ENCODE results near the gene SCYL2. TPM values are rescaled to one million over a fixed set of nuclear protein-coding genes. Genes with fewer than 3 reads are reported as not detected.

Gene SCYL2
- total and polyA plus RNA-seq, 2 of the 13 experiments (the other 11 are each of a cell fraction or from before 2014, with no cell fraction given), result 11.4 to 28.8 TPM

DNA sequence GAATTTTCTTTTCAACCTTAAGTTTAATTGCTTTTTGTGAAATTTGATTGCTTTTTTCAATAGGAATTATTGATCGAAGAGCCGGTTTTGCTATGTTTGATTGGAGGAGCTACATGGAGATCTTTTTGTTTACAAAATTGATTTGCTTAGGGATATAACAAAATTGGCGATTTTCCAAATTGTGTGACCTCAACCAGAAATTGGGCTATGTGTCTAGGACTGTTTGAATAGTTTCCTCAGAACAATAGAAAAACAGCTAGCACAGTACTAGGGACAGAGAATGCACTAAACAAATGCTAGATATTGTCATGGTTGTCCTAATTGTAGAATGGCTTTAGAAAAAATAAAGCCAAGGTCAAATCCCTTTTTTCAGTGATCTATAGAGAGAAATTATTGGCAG is 92.3 kb downstream of the SCYL2 start (continued):
- TF ChIP-seq, protein P1, sequence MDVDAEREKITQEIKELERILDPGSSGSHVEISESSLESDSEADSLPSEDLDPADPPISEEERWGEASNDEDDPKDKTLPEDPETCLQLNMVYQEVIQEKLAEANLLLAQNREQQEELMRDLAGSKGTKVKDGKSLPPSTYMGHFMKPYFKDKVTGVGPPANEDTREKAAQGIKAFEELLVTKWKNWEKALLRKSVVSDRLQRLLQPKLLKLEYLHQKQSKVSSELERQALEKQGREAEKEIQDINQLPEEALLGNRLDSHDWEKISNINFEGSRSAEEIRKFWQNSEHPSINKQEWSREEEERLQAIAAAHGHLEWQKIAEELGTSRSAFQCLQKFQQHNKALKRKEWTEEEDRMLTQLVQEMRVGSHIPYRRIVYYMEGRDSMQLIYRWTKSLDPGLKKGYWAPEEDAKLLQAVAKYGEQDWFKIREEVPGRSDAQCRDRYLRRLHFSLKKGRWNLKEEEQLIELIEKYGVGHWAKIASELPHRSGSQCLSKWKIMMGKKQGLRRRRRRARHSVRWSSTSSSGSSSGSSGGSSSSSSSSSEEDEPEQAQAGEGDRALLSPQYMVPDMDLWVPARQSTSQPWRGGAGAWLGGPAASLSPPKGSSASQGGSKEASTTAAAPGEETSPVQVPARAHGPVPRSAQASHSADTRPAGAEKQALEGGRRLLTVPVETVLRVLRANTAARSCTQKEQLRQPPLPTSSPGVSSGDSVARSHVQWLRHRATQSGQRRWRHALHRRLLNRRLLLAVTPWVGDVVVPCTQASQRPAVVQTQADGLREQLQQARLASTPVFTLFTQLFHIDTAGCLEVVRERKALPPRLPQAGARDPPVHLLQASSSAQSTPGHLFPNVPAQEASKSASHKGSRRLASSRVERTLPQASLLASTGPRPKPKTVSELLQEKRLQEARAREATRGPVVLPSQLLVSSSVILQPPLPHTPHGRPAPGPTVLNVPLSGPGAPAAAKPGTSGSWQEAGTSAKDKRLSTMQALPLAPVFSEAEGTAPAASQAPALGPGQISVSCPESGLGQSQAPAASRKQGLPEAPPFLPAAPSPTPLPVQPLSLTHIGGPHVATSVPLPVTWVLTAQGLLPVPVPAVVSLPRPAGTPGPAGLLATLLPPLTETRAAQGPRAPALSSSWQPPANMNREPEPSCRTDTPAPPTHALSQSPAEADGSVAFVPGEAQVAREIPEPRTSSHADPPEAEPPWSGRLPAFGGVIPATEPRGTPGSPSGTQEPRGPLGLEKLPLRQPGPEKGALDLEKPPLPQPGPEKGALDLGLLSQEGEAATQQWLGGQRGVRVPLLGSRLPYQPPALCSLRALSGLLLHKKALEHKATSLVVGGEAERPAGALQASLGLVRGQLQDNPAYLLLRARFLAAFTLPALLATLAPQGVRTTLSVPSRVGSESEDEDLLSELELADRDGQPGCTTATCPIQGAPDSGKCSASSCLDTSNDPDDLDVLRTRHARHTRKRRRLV (CRISPR knock-in tag; IDR thresholded peaks at IDR 0.05), result no peak
- TF ChIP-seq ZNF207 (IDR thresholded peaks at IDR 0.05; ENCODE audit: borderline replicate concordance), result no peak

DNA sequence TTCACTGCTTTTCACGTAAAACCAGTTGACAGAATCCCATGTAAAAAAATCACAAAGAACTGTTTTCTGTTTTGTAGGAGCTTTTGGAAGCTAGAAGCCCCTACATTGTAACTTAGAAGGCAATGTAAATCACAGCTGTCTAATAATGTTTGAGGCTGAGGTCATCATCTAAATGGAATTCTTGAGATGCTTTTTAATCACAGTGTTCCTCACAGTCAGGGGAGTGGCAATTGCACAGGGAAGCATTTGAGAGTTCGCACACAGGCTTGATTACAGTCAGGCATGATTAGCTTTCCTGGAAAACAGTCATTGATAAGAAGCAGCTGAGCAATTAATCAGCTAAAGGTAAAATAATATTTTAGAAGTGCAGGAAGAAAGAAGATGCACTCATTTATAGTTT is 92.8 kb downstream of the SCYL2 start:
- Histone ChIP-seq H3K4me2 (ENCODE audit: low read depth, low read length) (no peak overlapping the region), H3K36me3 (replicated peaks in 1 of 2; ENCODE audit: control insufficient read depth in 1 of 2, insufficient read depth in 2 of 2, low read length in 2 of 2) (no peaks in the 10 kb centered on the region), H3K27ac (ENCODE audit: extremely low read length, insufficient read depth, low read length) (no peak overlapping the region), H3K9me3 (ENCODE audit: low read length) (no peaks in the 10 kb centered on the region), H3K27me3 (ENCODE audit: control insufficient read depth in 1 of 2, insufficient read depth in 2 of 2, low read length in 2 of 2) (peaks cover 2 to 10% of the 10 kb centered on the region in 2 experiments; a peak in 1 of 5 replicates), H2AFZ (ENCODE audit: low read length) (no peak overlapping the region), H3K4me3 (replicated peaks in 1 of 3; ENCODE audit: insufficient read depth in 1 of 3, low read depth in 2 of 3, low read length in 3 of 3) (no peak overlapping the region), H3K9ac (ENCODE audit: insufficient read depth, low read depth, low read length) (no peak overlapping the region), H4K20me1 (ENCODE audit: insufficient read depth, low read length) (no peaks in the 10 kb centered on the region), H3K4me1 (ENCODE audit: insufficient read depth, low read length) (0 out of 2 replicates have a peak, but pooled peaks cover 11% of the 10 kb centered on the region), H3K79me2 (ENCODE audit: insufficient read depth, low read length) (no peaks in the 10 kb centered on the region)
- FAIRE-seq, result no peak
- TF ChIP-seq, protein P2, sequence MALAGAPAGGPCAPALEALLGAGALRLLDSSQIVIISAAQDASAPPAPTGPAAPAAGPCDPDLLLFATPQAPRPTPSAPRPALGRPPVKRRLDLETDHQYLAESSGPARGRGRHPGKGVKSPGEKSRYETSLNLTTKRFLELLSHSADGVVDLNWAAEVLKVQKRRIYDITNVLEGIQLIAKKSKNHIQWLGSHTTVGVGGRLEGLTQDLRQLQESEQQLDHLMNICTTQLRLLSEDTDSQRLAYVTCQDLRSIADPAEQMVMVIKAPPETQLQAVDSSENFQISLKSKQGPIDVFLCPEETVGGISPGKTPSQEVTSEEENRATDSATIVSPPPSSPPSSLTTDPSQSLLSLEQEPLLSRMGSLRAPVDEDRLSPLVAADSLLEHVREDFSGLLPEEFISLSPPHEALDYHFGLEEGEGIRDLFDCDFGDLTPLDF (CRISPR knock-in tag; IDR thresholded peaks at IDR 0.05), result no peak
- TF ChIP-seq FIP1L1 (IDR thresholded peaks at IDR 0.05; ENCODE audit: borderline replicate concordance, insufficient read depth, low read depth, low read length) (no peak), NRL (CRISPR knock-in tag; IDR thresholded peaks at IDR 0.05; ENCODE audit: borderline replicate concordance) (no peak), ZNF747 (CRISPR knock-in tag; IDR thresholded peaks at IDR 0.05; ENCODE audit: borderline replicate concordance) (no peak), TCF12 (IDR thresholded peaks at IDR 0.05) (no peak), TCF12 (CRISPR knock-in tag; IDR thresholded peaks at IDR 0.05) (no peak), GPN1 (CRISPR knock-in tag; IDR thresholded peaks at IDR 0.05; ENCODE audit: borderline replicate concordance) (no peak), NFRKB (IDR thresholded peaks at IDR 0.05) (no peak)
- CTCF ChIA-PET (ENCODE audit: low intra/inter-chr PET ratio, low total read pairs), result no interaction called here
- no TSS peak for BruUV-seq (replicated peaks)
- POLR2A ChIA-PET, result no interaction called here
- no peak for ATAC-seq
- no peak for DNase-seq (ENCODE audit: low spot score)
- intact Hi-C loops (cut with micrococcal nuclease; ENCODE audit: unreplicated experiment) (no loop called here), in situ Hi-C loops (cut with HindIII; ENCODE audit: extremely low pct_ligation_motif_present, low pct_unique_long_range_greater_than_20kb) (loop anchor here (10.0 kb wide), 1 partner anchor 375 kb away; no protein-coding TSS in a partner anchor)
- WGBS (ENCODE audit: low lambda C conversion rate), result 50% methylated on average over 2 of the region's 2 CpGs

Measured in HepG2 (cell line).